ENCODE measurements around the gene THUMPD2. TPM values are rescaled to one million over a fixed set of nuclear protein-coding genes. Genes with fewer than 3 reads are reported as not detected.

Gene THUMPD2
- total RNA-seq, 1 experiment from 2014 or later: 19.5 TPM

GRCh38 chr2:39803839-39804238, 24.8 kb upstream of the THUMPD2 start:
- DNase-seq: no peak
- H2BK15ac ChIP-seq (ENCODE audit: low read depth, low read length): no peak overlapping the region

More at GRCh38 chr2:39803839-39804238, 24.8 kb upstream of the THUMPD2 start:
- Mint-ChIP-seq H3K9me3 (peaks cover 51 to 54% of the 10 kb centered on the region in 2 experiments), H3K27ac (no peak overlapping the region), H3K27me3 (ENCODE audit: low read depth) (no peaks in the 10 kb centered on the region), H3K4me3 (no peak overlapping the region), H3K36me3 (ENCODE audit: insufficient read depth in 1 of 3, low read depth in 3 of 3) (peaks cover 19 to 41% (median 20%) of the 10 kb centered on the region in 3 experiments), H3K4me1 (no peaks in the 10 kb centered on the region)
- Histone ChIP-seq H3K56ac (ENCODE audit: insufficient read length, low read depth, low read length) (no peak overlapping the region), H4K8ac (replicated peaks; ENCODE audit: insufficient read length, low read depth, low read length) (no peak overlapping the region), H4K91ac (ENCODE audit: insufficient read length, low read depth, low read length) (no peak overlapping the region), H3T11ph (ENCODE audit: low read length) (no peak overlapping the region), H2BK5ac (ENCODE audit: insufficient read length, low read length) (no peak overlapping the region), H2BK12ac (ENCODE audit: insufficient read length, low read depth, low read length) (no peak overlapping the region), H3K4me2 (ENCODE audit: insufficient read depth, insufficient read length, low read length) (no peak overlapping the region), H3K9ac (ENCODE audit: extremely low read depth, insufficient read length, low read length) (no peak overlapping the region), H4K20me1 (ENCODE audit: control insufficient read depth, insufficient read depth, insufficient read length) (no peaks in the 10 kb centered on the region), H4K5ac (ENCODE audit: insufficient read length, low read depth, low read length) (no peak overlapping the region), H3K14ac (ENCODE audit: insufficient read depth, low read length) (no peak overlapping the region), H3K18ac (ENCODE audit: insufficient read length, low read depth, low read length) (no peak overlapping the region), H3K9me3 (ENCODE audit: control insufficient read depth, low read depth, low read length) (no peaks in the 10 kb centered on the region), H3K79me1 (ENCODE audit: insufficient read depth, low read depth, low read length, poor library complexity, severe bottlenecking) (no peaks in the 10 kb centered on the region), H2BK120ac (ENCODE audit: low read depth, low read length, poor library complexity, severe bottlenecking) (no peak overlapping the region), H2AFZ (ENCODE audit: low read length) (no peak overlapping the region), H3K23me2 (ENCODE audit: insufficient read length, low read depth, low read length, poor library complexity, severe bottlenecking) (no peaks in the 10 kb centered on the region), H3K4me1 (ENCODE audit: insufficient read depth, low read length) (no peaks in the 10 kb centered on the region), H3K4ac (ENCODE audit: low read depth, low read length) (no peak overlapping the region), H2BK20ac (ENCODE audit: low read depth, low read length, poor library complexity, severe bottlenecking) (no peak overlapping the region), H3K27me3 (ENCODE audit: insufficient read depth, low read length) (no peaks in the 10 kb centered on the region), H3K27ac (ENCODE audit: insufficient read length, low read depth, low read length) (no peak overlapping the region), H3K79me2 (ENCODE audit: insufficient read depth, low read length) (no peaks in the 10 kb centered on the region), H2AK5ac (ENCODE audit: insufficient read length, low read length) (no peak overlapping the region), H3K23ac (ENCODE audit: insufficient read length, low read depth, low read length) (no peak overlapping the region)
- no CpG with 5 or more reads among the region's 1 CpG for WGBS (ENCODE audit: extremely low coverage, insufficient read length, low lambda C conversion rate)
- TF ChIP-seq CTCF (conservative IDR thresholded peaks at IDR 0.05): no peak

Measured in H9 (cell line).